Calu3 (cell line): Measurements from ENCODE around the gene OSMR. TPM values are rescaled to one million over a fixed set of nuclear protein-coding genes. Genes with fewer than 3 reads are reported as not detected.

ENCODE experiments used
- BruUV-seq: library from RNA; stranded (reverse); fragments of 400-500 nt; replicated peaks from 2 replicates; lab custom pipeline; 2021; lab: Mats Ljungman, UMichigan
- CTCF ChIA-PET: fragments of 300-600 bp; sonication (Branson Sonifier 250); formaldehyde crosslinking; loops from one replicate; lab custom pipeline; 2022; ENCODE audit warnings: antibody characterized with exemption; lab: Charles Lee
- DNase-seq: peaks from one replicate; pipeline ENCODE4 v3.0.0; 2022
- H3K27ac Mint-ChIP-seq: one replicate; pipeline ENCODE4 v1.8.0; 2022; ENCODE audit warnings: mixed read lengths; ENCODE audit not compliant: unreplicated experiment
- H3K27me3 Mint-ChIP-seq: one replicate; pipeline ENCODE4 v1.8.0; 2022; ENCODE audit warnings: mixed read lengths; ENCODE audit not compliant: unreplicated experiment
- H3K36me3 Mint-ChIP-seq: one replicate; pipeline ENCODE4 v1.8.0; 2022; ENCODE audit warnings: mild to moderate bottlenecking, moderate library complexity, mixed read lengths; ENCODE audit not compliant: insufficient read depth, unreplicated experiment
- H3K4me1 Mint-ChIP-seq: one replicate; pipeline ENCODE4 v1.8.0; 2022; ENCODE audit warnings: mild to moderate bottlenecking, low read depth, mixed read lengths; ENCODE audit not compliant: unreplicated experiment
- H3K4me3 Mint-ChIP-seq: one replicate; pipeline ENCODE4 v1.8.0; 2022; ENCODE audit warnings: mild to moderate bottlenecking, low read depth, moderate library complexity, mixed read lengths; ENCODE audit not compliant: unreplicated experiment
- H3K9me3 Mint-ChIP-seq: one replicate; pipeline ENCODE4 v1.8.0; 2022; ENCODE audit warnings: low read depth, mixed read lengths; ENCODE audit not compliant: unreplicated experiment
- CTCF ChIP-seq: fragments of 200-600 bp; IDR thresholded peaks from one replicate; pipeline ENCODE4 v1.8.0; 2022; ENCODE audit warnings: antibody characterized with exemption; ENCODE audit not compliant: unreplicated experiment
- intact Hi-C: fragments of 100-400 bp; cut with micrococcal nuclease; formaldehyde crosslinking; loops from one replicate; pipeline ENCODE4 v1.10.0; 2022; ENCODE audit not compliant: unreplicated experiment
- total RNA-seq: library from RNA; stranded (reverse); gene quantifications from 2 replicates; pipeline ENCODE4 v1.2.3, GENCODE V29; 2022

OSMR gene
- total RNA-seq, 1 experiment from 2014 or later, result 76.4 TPM

GRCh38 chr5:38831117-38831516 lies 14.7 kb upstream of the OSMR start:
- no peak for DNase-seq
- H3K27ac Mint-ChIP-seq, result no peak overlapping the region
- CTCF ChIA-PET, result interaction anchor here (0.8 kb wide), 1 partner anchor 460 kb away, joined by 3 read pairs; no protein-coding TSS in a partner anchor
- H3K9me3 Mint-ChIP-seq, result no peaks in the 10 kb centered on the region
- peaks cover 26% of the 10 kb centered on the region for H3K4me1 Mint-ChIP-seq
- H3K27me3 Mint-ChIP-seq, result no peaks in the 10 kb centered on the region
- no peak overlapping the region for H3K4me3 Mint-ChIP-seq
- TF ChIP-seq CTCF, result no peak
- no TSS peak for BruUV-seq
- intact Hi-C loops, result loop anchor here (2.0 kb wide), 1 partner anchor 92 kb away; no protein-coding TSS in a partner anchor
- peaks cover 5% of the 10 kb centered on the region for H3K36me3 Mint-ChIP-seq

GRCh38 chr5:38831909-38832308 lies 13.9 kb upstream of the OSMR start:
- BruUV-seq, result no TSS peak
- intact Hi-C loops, result loop anchor here (2.0 kb wide), 1 partner anchor 91 kb away; no protein-coding TSS in a partner anchor
- H3K4me3 Mint-ChIP-seq, result no peak overlapping the region
- DNase-seq, result no peak
- CTCF ChIA-PET, result interaction anchor here (0.8 kb wide), 1 partner anchor 461 kb away, joined by 3 read pairs; no protein-coding TSS in a partner anchor
- H3K9me3 Mint-ChIP-seq, result no peaks in the 10 kb centered on the region
- H3K27ac Mint-ChIP-seq, result peak overlapping the region; percentile 20
- H3K36me3 Mint-ChIP-seq, result peaks cover 5% of the 10 kb centered on the region
- H3K27me3 Mint-ChIP-seq, result no peaks in the 10 kb centered on the region
- peak; percentile 59 for TF ChIP-seq CTCF
- peaks cover 30% of the 10 kb centered on the region for H3K4me1 Mint-ChIP-seq

- no peak for DNase-seq
- Mint-ChIP-seq H3K36me3 (peaks cover 5% of the 10 kb centered on the region), H3K27ac (no peak overlapping the region), H3K9me3 (no peaks in the 10 kb centered on the region), H3K4me1 (peaks cover 29% of the 10 kb centered on the region), H3K27me3 (no peaks in the 10 kb centered on the region), H3K4me3 (no peak overlapping the region)
- CTCF ChIA-PET, result interaction anchor here (0.7 kb wide), 1 partner anchor 103 kb away, joined by 4 read pairs; no protein-coding TSS in a partner anchor
- intact Hi-C loops, result no loop called here
- no peak for TF ChIP-seq CTCF
- BruUV-seq, result no TSS peak
Observed at GRCh38 chr5:38832810-38833209, 13.0 kb upstream of the OSMR start.

GRCh38 chr5:38835887-38836286 lies 9.9 kb upstream of the OSMR start:
- peaks cover 5% of the 10 kb centered on the region for H3K36me3 Mint-ChIP-seq
- CTCF ChIA-PET, result no interaction called here
- intact Hi-C loops, result no loop called here
- no TSS peak for BruUV-seq
- peaks cover 22% of the 10 kb centered on the region for H3K4me1 Mint-ChIP-seq
- no peak overlapping the region for H3K27ac Mint-ChIP-seq
- no peak overlapping the region for H3K4me3 Mint-ChIP-seq
- no peaks in the 10 kb centered on the region for H3K27me3 Mint-ChIP-seq
- no peak for DNase-seq
- H3K9me3 Mint-ChIP-seq, result no peaks in the 10 kb centered on the region
- no peak for TF ChIP-seq CTCF
